ENCODE data around the gene ECM2. TPM values are rescaled to one million over a fixed set of nuclear protein-coding genes. Genes with fewer than 3 reads are reported as not detected.

The ECM2 gene
- total and polyA plus RNA-seq, 8 donors = 0.56 to 3.2 (median 1.8) TPM

- DNase-seq = no peak
- H3K27ac ChIP-seq = no peak overlapping the region
- no peak for FAIRE-seq
- ATAC-seq = no peak
- H3K4me1 ChIP-seq = no peaks in the 10 kb centered on the region
- H3K27me3 ChIP-seq = no peaks in the 10 kb centered on the region
- H3K4me3 ChIP-seq = no peak overlapping the region
- H3K9me3 ChIP-seq = no peaks in the 10 kb centered on the region
- no peaks in the 10 kb centered on the region for H3K36me3 ChIP-seq
- no peak for TF ChIP-seq CTCF (IDR thresholded peaks at IDR 0.05)
- intact Hi-C loops (cut with DNase I) = no loop called here
These were observed 72.4 kb downstream of the ECM2 start for GRCh38 chr9:92463387-92463786.

- no peaks in the 10 kb centered on the region for H3K36me3 ChIP-seq
- FAIRE-seq (no peak), ATAC-seq (no peak), DNase-seq (no peak)
- H3K9me3 ChIP-seq = no peaks in the 10 kb centered on the region
- H3K4me3 ChIP-seq = no peak overlapping the region
- no peak overlapping the region for H3K27ac ChIP-seq
- no peaks in the 10 kb centered on the region for H3K4me1 ChIP-seq
- no peak for TF ChIP-seq CTCF (IDR thresholded peaks at IDR 0.05)
- 92 to 96% methylated on average over 4 of the region's 4 CpGs for WGBS, 2 donors
- intact Hi-C loops (cut with DNase I) = no loop called here
- H3K27me3 ChIP-seq = no peaks in the 10 kb centered on the region
These were observed 78.2 kb downstream of the ECM2 start for GRCh38 chr9:92457576-92457975.

DNA sequence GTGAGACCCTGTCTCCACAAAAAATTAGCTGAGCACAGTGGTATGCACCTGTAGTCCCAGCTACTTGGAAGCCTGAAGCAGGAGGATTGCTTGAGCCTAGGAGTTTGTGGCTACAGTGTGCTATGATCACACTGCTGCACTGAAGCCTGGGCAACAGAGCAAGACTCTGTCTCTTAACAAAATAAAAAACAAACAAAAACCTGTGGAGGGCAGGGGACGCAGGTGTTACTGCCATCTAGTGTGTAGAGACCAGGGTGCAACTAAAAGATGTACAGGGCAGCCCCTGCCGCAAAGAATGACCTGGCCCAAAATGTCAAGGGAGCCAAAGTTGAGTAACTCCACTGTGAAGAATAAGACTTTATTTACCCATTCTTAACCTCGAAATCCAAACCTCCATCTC is 80.6 kb downstream of the ECM2 start:
- DNase-seq (no peak), FAIRE-seq (no peak), ATAC-seq (no peak)
- no peaks in the 10 kb centered on the region for H3K27me3 ChIP-seq
- intact Hi-C loops (cut with DNase I) = no loop called here
- H3K27ac ChIP-seq = no peak overlapping the region
- H3K4me1 ChIP-seq = no peaks in the 10 kb centered on the region
- H3K4me3 ChIP-seq = no peak overlapping the region
- 75 to 85% methylated on average over 3 of the region's 3 CpGs for WGBS, 2 donors
- no peaks in the 10 kb centered on the region for H3K9me3 ChIP-seq
- no peaks in the 10 kb centered on the region for H3K36me3 ChIP-seq
- TF ChIP-seq CTCF (IDR thresholded peaks at IDR 0.05) = no peak

DNA sequence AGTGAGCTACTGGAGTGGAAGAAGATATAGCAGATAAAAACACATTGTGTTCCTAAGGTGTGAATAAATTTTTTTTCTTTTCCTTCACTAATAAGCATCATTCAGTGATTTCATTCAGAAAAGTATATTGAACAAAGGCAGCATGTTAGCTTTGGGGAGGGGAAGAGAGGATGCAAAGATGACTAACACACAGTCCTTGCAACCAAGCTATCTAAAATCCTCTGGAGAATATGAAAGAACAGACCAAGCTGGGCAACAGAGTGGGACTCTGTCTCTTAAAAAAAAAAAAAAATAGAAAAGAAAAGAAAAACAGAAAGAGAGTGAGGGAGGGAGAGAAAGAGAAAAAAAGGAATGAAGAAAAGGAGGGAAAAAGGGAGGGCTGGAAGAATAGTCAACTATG is 89.3 kb downstream of the ECM2 start:
- ATAC-seq = no peak
- H3K4me1 ChIP-seq = no peaks in the 10 kb centered on the region
- intact Hi-C loops (cut with DNase I) = no loop called here
- H3K27ac ChIP-seq = no peak overlapping the region
- no peak overlapping the region for H3K4me3 ChIP-seq
- FAIRE-seq = no peak
- no peaks in the 10 kb centered on the region for H3K27me3 ChIP-seq
- no peaks in the 10 kb centered on the region for H3K36me3 ChIP-seq
- DNase-seq = no peak
- no peaks in the 10 kb centered on the region for H3K9me3 ChIP-seq
- no peak for TF ChIP-seq CTCF (IDR thresholded peaks at IDR 0.05)

Small RNA genes within 50 kb of the gene (microRNA-seq; reads per million reads assigned to microRNA genes)
- gene MIR4670 = 0 reads per million in 2 donors

Other genes starting within 250 kb of the ECM2 start
- gene IARS1, start 242.3 kb downstream of the ECM2 start, total RNA-seq = 10 to 100 TPM; 25.9 to 89.3 (median 42.2) TPM
- gene IARS1, start 242.3 kb downstream of the ECM2 start, polyA plus RNA-seq = 10 to 100 TPM; 16.8 to 30.9 TPM
- 10 to 100 TPM in 5 of 6 donors, 1 to 10 TPM in 1; 9.7 to 20.0 (median 13.3) TPM for gene NOL8, start 210.6 kb downstream of the ECM2 start, total RNA-seq
- 10 to 100 TPM; 15.5 to 20.6 TPM for gene NOL8, start 210.6 kb downstream of the ECM2 start, polyA plus RNA-seq
- gene CENPP, start 210.0 kb downstream of the ECM2 start, total RNA-seq = 1 to 10 TPM; 1.0 to 2.7 (median 2.3) TPM
- gene CENPP, start 210.0 kb downstream of the ECM2 start, polyA plus RNA-seq = 1 to 10 TPM in 1 of 2 donors, under 1 TPM in 1; 0.46 to 1.1 TPM
- 1 to 10 TPM in 3 of 6 donors, under 1 TPM in 3; 0.28 to 5.8 (median 2.3) TPM for gene OGN, start 131.4 kb downstream of the ECM2 start, total RNA-seq
- gene OGN, start 131.4 kb downstream of the ECM2 start, polyA plus RNA-seq = 1 to 10 TPM; 1.3 to 1.4 TPM
- 1 to 10 TPM in 2 of 6 donors, under 1 TPM in 3, not detected in 1; 0.19 to 2.4 (median 0.95) TPM for gene OMD, start 111.5 kb downstream of the ECM2 start, total RNA-seq
- under 1 TPM; 0.38 to 0.52 TPM for gene OMD, start 111.5 kb downstream of the ECM2 start, polyA plus RNA-seq
- gene ASPN, start 53.5 kb downstream of the ECM2 start, total RNA-seq = 10 to 100 TPM in 1 of 6 donors, 1 to 10 TPM in 3, under 1 TPM in 2; 0.51 to 16.5 (median 2.4) TPM
- gene ASPN, start 53.5 kb downstream of the ECM2 start, polyA plus RNA-seq = 1 to 10 TPM in 1 of 2 donors, under 1 TPM in 1; 0.53 to 2.3 TPM
- gene IPPK, start 134.1 kb upstream of the ECM2 start, total RNA-seq = 1 to 10 TPM; 1.9 to 3.9 (median 2.6) TPM
- gene IPPK, start 134.1 kb upstream of the ECM2 start, polyA plus RNA-seq = 1 to 10 TPM; 3.7 to 6.5 TPM
- gene BICD2, start 228.8 kb upstream of the ECM2 start, total RNA-seq = 10 to 100 TPM in 1 of 6 donors, 1 to 10 TPM in 5; 5.6 to 13.2 (median 6.5) TPM
- gene BICD2, start 228.8 kb upstream of the ECM2 start, polyA plus RNA-seq = 1 to 10 TPM; 4.9 to 5.4 TPM